Measurements from ENCODE around the gene CRABP2. TPM values are rescaled to one million over a fixed set of nuclear protein-coding genes. Genes with fewer than 3 reads are reported as not detected.

CRABP2 gene
- total and polyA plus RNA-seq, 2 of the 4 experiments (the other 2 are of a cell fraction), result 6.3 to 15.7 TPM

- TSS peak; percentile 62 for BruUV-seq (replicated peaks)
- dilution Hi-C loops (cut with HindIII; ENCODE audit: low sequenced_read_pairs, unreplicated experiment) (no loop called here), intact Hi-C loops (cut with micrococcal nuclease) (loop anchor here (2.0 kb wide), 1 partner anchor 15 kb away; the partner anchor contains the start of gene PRCC)
- TF ChIP-seq SMC3 (IDR thresholded peaks at IDR 0.05; ENCODE audit: low read depth, low read length), result no peak
- TF ChIP-seq NFE2L2 (IDR thresholded peaks at IDR 0.05; ENCODE audit: low read depth, low read length), result no peak
- TF ChIP-seq POLR2A (IDR thresholded peaks at IDR 0.05; ENCODE audit: low read depth, low read length), result peak; percentile 29; the same call in 1 of the 2 replicates
- peak; percentile 76 for TF ChIP-seq USF2 (IDR thresholded peaks at IDR 0.05; ENCODE audit: low read depth, low read length)
- TF ChIP-seq CTCF (conservative IDR thresholded peaks at IDR 0.05; ENCODE audit: low read depth, low read length), result peak; percentile 6; the same call in 1 of the 2 replicates
- no peak for TF ChIP-seq RCOR1 (IDR thresholded peaks at IDR 0.05; ENCODE audit: insufficient replicate concordance, low read length)
- TF ChIP-seq ELK1 (IDR thresholded peaks at IDR 0.05; ENCODE audit: borderline replicate concordance, low read depth, low read length), result no peak
- peak; percentile 7; the same call in 1 of the 2 replicates for TF ChIP-seq MAFK (IDR thresholded peaks at IDR 0.05; ENCODE audit: low read depth, low read length)
- peak; percentile 100 for TF ChIP-seq MAZ (IDR thresholded peaks at IDR 0.05; ENCODE audit: borderline replicate concordance, low read depth, low read length)
- TF ChIP-seq MXI1 (IDR thresholded peaks at IDR 0.05; ENCODE audit: borderline replicate concordance, low read depth, low read length), result peak; percentile 84
- TF ChIP-seq BHLHE40 (IDR thresholded peaks at IDR 0.05; ENCODE audit: low read depth, low read length), result peak; percentile 77
- no peak for TF ChIP-seq FOS (IDR thresholded peaks at IDR 0.05; ENCODE audit: low read depth, low read length)
- no peak for TF ChIP-seq CHD1 (IDR thresholded peaks at IDR 0.05; ENCODE audit: low read depth, low read length)
Measured at GRCh38 chr1:156751757-156752481, 46.5 kb upstream of the CRABP2 start.

More at GRCh38 chr1:156751757-156752481, 46.5 kb upstream of the CRABP2 start:
- Histone ChIP-seq H3K4ac (ENCODE audit: low read depth, low read length) (peak overlapping the region; percentile 95), H2AK5ac (ENCODE audit: low read depth, low read length) (peak overlapping the region; percentile 49), H4K5ac (ENCODE audit: low read depth, low read length) (peak overlapping the region; percentile 77), H3K36me3 (ENCODE audit: control insufficient read depth, insufficient read depth, low read length) (no peaks in the 10 kb centered on the region), H3K79me1 (ENCODE audit: low read depth in 1 of 2, low read length in 2 of 2) (peaks cover 10 to 50% of the 10 kb centered on the region in 2 experiments), H3K9ac (ENCODE audit: low read depth, low read length) (peak overlapping the region; percentile 91), H3K4me1 (ENCODE audit: control insufficient read depth, insufficient read depth, low read length) (peaks cover 31% of the 10 kb centered on the region), H2BK5ac (ENCODE audit: low read depth, low read length, poor library complexity, severe bottlenecking) (peak overlapping the region; percentile 77), H3K4me2 (ENCODE audit: low read depth, low read length) (peak overlapping the region; percentile 90), H3K14ac (replicated peaks; ENCODE audit: low read depth, low read length) (peak overlapping the region; percentile 92), H3K9me1 (ENCODE audit: insufficient read depth, low read length) (0 out of 2 replicates have a peak, but pooled peaks cover 12% of the 10 kb centered on the region), H4K8ac (ENCODE audit: low read depth in 2 of 2, low read length in 2 of 2) (peak overlapping the region; percentile 90 to 95), H2BK15ac (ENCODE audit: low read depth, low read length) (peak overlapping the region; percentile 39; the same call in 1 of the 3 replicates), H3K56ac (ENCODE audit: extremely low read depth, insufficient read depth, low read length) (peak overlapping the region; percentile 79), H2AK9ac (replicated peaks; ENCODE audit: low read depth, low read length, poor library complexity) (peak overlapping the region; percentile 97), H3K27me3 (ENCODE audit: control insufficient read depth, insufficient read depth, low read length) (no peaks in the 10 kb centered on the region), H3K23ac (ENCODE audit: low read depth, low read length) (peak overlapping the region; percentile 78), H3K9me3 (ENCODE audit: control insufficient read depth, insufficient read depth, low read length) (no peaks in the 10 kb centered on the region), H3K4me3 (ENCODE audit: insufficient read depth, low read depth, low read length) (peak overlapping the region; percentile 86), H3K27ac (ENCODE audit: insufficient read depth, low read length) (peak overlapping the region; percentile 95), H3K18ac (ENCODE audit: low read depth, low read length) (peak overlapping the region; percentile 58), H2AFZ (replicated peaks; ENCODE audit: low read length, poor library complexity) (peak overlapping the region; percentile 95), H4K20me1 (ENCODE audit: insufficient read depth, low read length) (no peaks in the 10 kb centered on the region), H4K91ac (ENCODE audit: insufficient read depth, low read depth, low read length) (peak overlapping the region; percentile 86), H2BK20ac (ENCODE audit: low read depth, low read length) (no peak overlapping the region), H2BK120ac (ENCODE audit: low read depth, low read length) (peak overlapping the region; percentile 58)
- 0% methylated on average over 26 of the region's 68 CpGs; no CpG with 5 or more reads in 1 of the 2 experiments for WGBS, 2 experiments (ENCODE audit: extremely low coverage in 2 of 2, insufficient read length in 1 of 2)
- ChIA-PET CTCF (interaction anchor here (1.3 kb wide), 1 partner anchor 46 kb away, joined by 4 read pairs; the partner anchor contains the start of gene CRABP2), POLR2A (ENCODE audit: unreplicated experiment) (interaction anchor here (1.2 kb wide), 1 partner anchor 15 kb away, joined by 7 read pairs; the partner anchor contains the start of gene PRCC)
- in situ Hi-C loops (cut with MboI; ENCODE audit: low sequenced_read_pairs), result no loop called here
- DNase-seq (peak; percentile 95), ATAC-seq (ENCODE audit: low read depth) (peak; percentile 74)
